Peyer's patch (tissue), 4 donors: ENCODE results near the gene CEP128. TPM values are rescaled to one million over a fixed set of nuclear protein-coding genes. Genes with fewer than 3 reads are reported as not detected.
A peak's percentile ranks its signal among the peaks of the same experiment; 100 is the strongest.

Experiments
- DNase-seq, 3 donors: peaks; one replicate each; pipeline ENCODE4 v3.0.0-alpha.2; 2017 to 2019
- H3K27ac ChIP-seq, 4 donors: fragments of 200-600 bp; sonication (generic); one replicate each; pipeline ENCODE4 v1.5.1; 2016 to 2019
- H3K27me3 ChIP-seq, 2 donors: fragments of 200-600 bp; sonication (generic); one replicate each; pipeline ENCODE4 v1.5.1; 2019
- H3K36me3 ChIP-seq, 3 donors: fragments of 200-600 bp; sonication (generic); one replicate each; pipeline ENCODE4 v1.5.1; 2016 to 2019
- H3K4me1 ChIP-seq, 4 donors: fragments of 200-600 bp; sonication (generic); one replicate each; pipeline ENCODE4 v1.5.1; 2016 to 2019
- H3K4me3 ChIP-seq, 4 donors: fragments of 200-600 bp; sonication (generic); 1 replicate in 3 of 4; 2 replicates in 1 of 4; pipeline ENCODE4 v1.5.1; 2016 to 2019; ENCODE audit warnings: mild to moderate bottlenecking in 1 of 4
- H3K9me3 ChIP-seq, 4 donors: fragments of 200-600 bp; sonication (generic); one replicate each; pipeline ENCODE4 v1.5.1; 2016 to 2019; ENCODE audit warnings: mild to moderate bottlenecking in 1 of 4
- POLR2A ChIP-seq, 2 donors: fragments of 450-650 bp; IDR thresholded peaks; one replicate each; pipeline ENCODE4 v1.5.1; 2017; ENCODE audit warnings: antibody characterized with exemption in 2 of 2, mild to moderate bottlenecking in 2 of 2, moderate library complexity in 2 of 2
- total RNA-seq, 4 donors: library from RNA; depleted of rRNA; stranded (reverse); fragments of >200 nt; gene quantifications; one replicate each; pipeline ENCODE4 v1.1.0, GENCODE V29; 2016
- TF ChIP-seq, protein P1 (sequence below), 6 experiments: fragments of 450-650 bp in 4 of 6; fragments of 200-600 bp in 2 of 6; sonication (generic) in 1 of 6; IDR thresholded peaks; one replicate each; pipeline ENCODE4 v1.5.1; 2017 to 2019; ENCODE audit warnings: antibody characterized with exemption in 6 of 6, mild to moderate bottlenecking in 3 of 6, moderate library complexity in 1 of 6

CEP128 gene
- total RNA-seq, 4 donors from 2014 or later, result 5.9 to 51.2 (median 6.7) TPM

DNA sequence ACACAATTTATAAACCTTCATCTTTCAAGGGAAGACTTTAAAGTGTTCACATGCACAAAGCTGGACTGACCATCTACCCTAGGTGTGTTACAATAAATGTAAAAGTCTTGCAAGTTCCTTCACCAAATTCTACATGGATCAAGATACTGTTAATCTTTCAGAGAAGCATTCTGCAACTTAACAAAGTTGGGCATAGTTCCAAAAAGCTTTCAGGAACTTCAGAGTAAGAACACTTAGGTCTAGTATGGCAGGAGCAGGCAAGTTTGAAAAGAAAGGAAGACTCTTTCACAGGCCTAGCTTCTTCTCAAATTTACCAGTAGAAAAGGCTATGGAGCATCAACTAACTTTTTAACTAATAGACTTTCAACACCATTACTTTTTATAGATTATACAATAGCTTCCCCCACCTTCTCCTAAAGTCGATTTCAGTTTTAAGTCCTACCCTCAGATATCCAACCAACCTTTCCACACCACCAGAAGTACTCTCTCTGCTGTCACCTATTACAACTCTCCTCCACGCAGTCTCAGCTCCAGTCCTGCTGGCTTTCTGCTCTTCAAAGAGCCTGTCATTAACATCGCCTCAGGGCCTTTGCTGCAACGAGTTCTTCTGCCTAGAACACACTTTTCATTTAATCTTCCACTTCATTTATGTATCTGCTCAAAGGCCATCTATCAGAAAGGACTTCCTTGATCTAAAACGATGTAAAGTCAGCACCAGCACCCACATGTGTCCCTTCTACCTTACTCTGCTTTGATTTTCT, 333.9 kb downstream of the CEP128 start:
- no peaks in the 10 kb centered on the region for H3K36me3 ChIP-seq
- no peaks in the 10 kb centered on the region for H3K9me3 ChIP-seq
- H3K4me1 ChIP-seq, result no peaks in the 10 kb centered on the region
- no peak overlapping the region for H3K4me3 ChIP-seq
- DNase-seq, result no peak
- H3K27ac ChIP-seq, result no peak overlapping the region
- TF ChIP-seq, protein P1, sequence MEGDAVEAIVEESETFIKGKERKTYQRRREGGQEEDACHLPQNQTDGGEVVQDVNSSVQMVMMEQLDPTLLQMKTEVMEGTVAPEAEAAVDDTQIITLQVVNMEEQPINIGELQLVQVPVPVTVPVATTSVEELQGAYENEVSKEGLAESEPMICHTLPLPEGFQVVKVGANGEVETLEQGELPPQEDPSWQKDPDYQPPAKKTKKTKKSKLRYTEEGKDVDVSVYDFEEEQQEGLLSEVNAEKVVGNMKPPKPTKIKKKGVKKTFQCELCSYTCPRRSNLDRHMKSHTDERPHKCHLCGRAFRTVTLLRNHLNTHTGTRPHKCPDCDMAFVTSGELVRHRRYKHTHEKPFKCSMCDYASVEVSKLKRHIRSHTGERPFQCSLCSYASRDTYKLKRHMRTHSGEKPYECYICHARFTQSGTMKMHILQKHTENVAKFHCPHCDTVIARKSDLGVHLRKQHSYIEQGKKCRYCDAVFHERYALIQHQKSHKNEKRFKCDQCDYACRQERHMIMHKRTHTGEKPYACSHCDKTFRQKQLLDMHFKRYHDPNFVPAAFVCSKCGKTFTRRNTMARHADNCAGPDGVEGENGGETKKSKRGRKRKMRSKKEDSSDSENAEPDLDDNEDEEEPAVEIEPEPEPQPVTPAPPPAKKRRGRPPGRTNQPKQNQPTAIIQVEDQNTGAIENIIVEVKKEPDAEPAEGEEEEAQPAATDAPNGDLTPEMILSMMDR (IDR thresholded peaks at IDR 0.05), result no peak
- no peak for TF ChIP-seq POLR2A (IDR thresholded peaks at IDR 0.05)
- H3K27me3 ChIP-seq, result no peaks in the 10 kb centered on the region

DNA sequence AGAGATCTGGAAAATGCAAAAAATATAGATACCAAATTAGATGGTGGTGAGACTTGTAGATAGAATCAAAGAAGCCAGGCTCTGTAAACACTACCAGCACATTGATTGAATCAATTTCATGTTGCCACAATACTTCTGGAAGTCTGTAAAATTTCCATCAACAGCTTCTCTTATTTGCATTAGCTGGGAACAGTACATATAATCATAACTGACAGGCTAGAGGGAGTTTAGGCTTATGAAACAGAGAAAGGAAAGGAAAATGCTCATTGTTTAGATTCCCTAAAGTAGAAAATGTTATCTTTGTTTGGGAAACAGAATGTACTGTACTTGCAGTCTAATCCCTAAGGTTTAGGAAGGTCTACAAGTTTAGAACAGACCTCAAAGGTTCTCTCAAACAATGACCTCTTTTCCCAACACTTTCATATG, 335.2 kb downstream of the CEP128 start:
- H3K4me3 ChIP-seq, result no peak overlapping the region
- H3K4me1 ChIP-seq, result no peaks in the 10 kb centered on the region
- H3K9me3 ChIP-seq, result no peaks in the 10 kb centered on the region
- TF ChIP-seq, protein P1 (IDR thresholded peaks at IDR 0.05), result no peak
- no peak for TF ChIP-seq POLR2A (IDR thresholded peaks at IDR 0.05)
- no peak overlapping the region for H3K27ac ChIP-seq
- H3K36me3 ChIP-seq, result no peaks in the 10 kb centered on the region
- H3K27me3 ChIP-seq, result no peaks in the 10 kb centered on the region
- no peak for DNase-seq

DNA sequence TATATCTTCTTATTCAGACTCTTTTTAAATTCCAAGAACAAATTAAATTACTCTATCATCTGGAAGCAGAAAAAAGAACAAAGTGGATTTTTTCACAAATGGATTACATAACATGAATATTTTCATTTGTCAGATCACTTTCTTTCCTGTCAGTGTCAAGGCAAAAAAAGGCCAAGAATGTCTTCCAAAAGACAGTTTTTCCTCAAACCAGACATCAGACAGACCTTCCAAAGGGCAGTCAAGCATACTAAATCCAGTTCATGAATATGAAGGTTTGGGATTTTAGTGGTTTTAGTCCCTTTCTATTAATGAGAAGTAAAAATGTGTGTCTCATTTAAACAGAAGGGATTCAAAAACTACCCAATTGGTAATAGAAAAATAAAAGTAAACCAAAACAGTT, 336.0 kb downstream of the CEP128 start:
- Histone ChIP-seq H3K4me1 (no peaks in the 10 kb centered on the region), H3K36me3 (no peaks in the 10 kb centered on the region), H3K27ac (no peak overlapping the region)

DNA sequence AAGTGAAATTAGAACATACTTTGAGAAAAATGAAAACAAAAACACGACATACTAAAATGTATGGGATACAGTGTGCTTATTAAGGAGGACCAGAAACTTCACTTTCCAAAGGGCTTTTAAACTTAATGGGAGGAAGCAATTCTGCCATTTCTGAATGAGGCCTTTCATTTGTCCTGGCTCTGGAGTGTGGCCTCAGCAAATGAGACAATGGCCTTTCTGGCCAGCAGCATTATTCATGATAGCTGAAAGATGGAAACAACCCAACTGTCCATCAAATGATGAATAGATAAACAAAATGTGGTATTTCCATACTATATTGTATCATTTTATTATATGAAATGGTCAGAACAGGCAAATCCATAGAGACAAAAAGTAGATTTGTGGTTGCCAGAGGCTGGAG, 338.6 kb downstream of the CEP128 start:
- Histone ChIP-seq H3K9me3 (no peaks in the 10 kb centered on the region), H3K36me3 (no peaks in the 10 kb centered on the region), H3K4me1 (no peaks in the 10 kb centered on the region), H3K27ac (no peak overlapping the region), H3K4me3 (no peak overlapping the region), H3K27me3 (no peaks in the 10 kb centered on the region)
- TF ChIP-seq, protein P1 (IDR thresholded peaks at IDR 0.05), result no peak
- no peak for TF ChIP-seq POLR2A (IDR thresholded peaks at IDR 0.05)
- DNase-seq, result no peak

More for the DNA sequence above, 336.0 kb downstream of the CEP128 start:
- no peaks in the 10 kb centered on the region for H3K9me3 ChIP-seq
- no peak for DNase-seq
- TF ChIP-seq, protein P1 (IDR thresholded peaks at IDR 0.05), result no peak
- TF ChIP-seq POLR2A (IDR thresholded peaks at IDR 0.05), result no peak
- H3K27me3 ChIP-seq, result no peaks in the 10 kb centered on the region
- H3K4me3 ChIP-seq, result no peak overlapping the region

DNA sequence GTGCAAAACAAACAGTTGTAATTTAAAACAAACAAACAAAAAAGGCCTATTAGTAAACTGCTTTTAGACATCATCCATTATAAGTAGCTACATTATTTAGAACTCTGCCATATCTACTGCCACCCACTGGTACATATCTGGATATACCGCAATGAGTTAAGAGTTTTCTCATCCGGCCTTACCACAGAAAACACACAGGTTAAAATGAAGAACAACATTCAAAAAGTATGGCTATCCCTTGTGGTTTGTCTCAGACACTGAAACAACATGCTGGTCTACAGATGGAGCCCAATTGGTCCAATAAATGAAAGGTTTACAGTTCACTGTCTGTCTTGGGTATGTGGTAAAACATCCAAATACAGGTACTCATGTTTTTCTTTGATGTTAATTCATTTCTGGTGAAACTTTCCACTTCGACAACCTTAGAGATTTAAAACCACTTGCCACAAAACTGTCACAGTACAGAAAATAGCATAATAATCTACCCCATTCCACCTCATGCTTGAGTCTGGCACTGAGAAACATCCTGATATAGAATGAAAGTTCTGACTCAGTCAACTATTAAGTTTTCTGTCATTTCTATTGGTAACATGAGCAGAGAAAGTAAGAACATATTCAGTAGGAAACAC, 354.3 kb downstream of the CEP128 start:
- Histone ChIP-seq H3K4me3 (no peak overlapping the region), H3K27ac (no peak overlapping the region), H3K9me3 (peaks cover 0 to 2% (median 0%) of the 10 kb centered on the region in 4 donors), H3K4me1 (no peaks in the 10 kb centered on the region), H3K36me3 (no peaks in the 10 kb centered on the region), H3K27me3 (no peaks in the 10 kb centered on the region)
- TF ChIP-seq, protein P1 (IDR thresholded peaks at IDR 0.05), result peak in 4 of 6 experiments; percentile 21 to 61 (median 48)
- TF ChIP-seq POLR2A (IDR thresholded peaks at IDR 0.05), result no peak
- DNase-seq, result no peak
